ENCODE measurements around the gene GADD45B.
"Not testable (repeated sequence)": the region's sequence is repeated elsewhere in the genome, so short reads cannot be mapped to it uniquely, and the experiment has no call there.

Gene GADD45B

DNA sequence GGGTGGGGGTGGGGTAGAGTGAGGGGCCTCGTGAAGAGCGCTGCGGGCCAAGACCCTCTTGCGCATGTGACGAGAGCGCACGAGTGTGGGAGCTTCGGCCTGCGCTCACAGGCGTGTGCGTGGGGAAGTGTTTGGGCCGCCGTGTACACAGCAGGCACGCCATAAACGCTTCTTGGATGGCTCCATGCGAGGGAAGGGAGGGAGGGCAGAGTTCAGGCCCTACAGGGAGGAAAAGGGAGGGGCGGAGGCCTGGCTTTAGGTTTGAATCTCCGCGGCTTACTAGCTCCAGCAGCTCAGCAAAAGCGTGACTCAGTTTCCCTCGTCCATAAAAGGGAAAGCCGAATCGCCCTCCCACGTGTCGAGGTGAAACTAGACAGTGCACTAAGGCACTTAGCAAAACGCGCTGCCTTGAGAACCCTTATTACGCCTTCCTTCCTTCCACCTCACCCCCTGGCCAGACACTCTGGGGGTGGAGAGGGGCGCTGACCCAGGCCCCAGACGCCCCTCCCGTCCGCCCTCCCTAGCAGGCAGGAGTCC is 12.5 kb downstream of the GADD45B start:
- no peak for DNase-seq (ENCODE audit: low read depth)

DNA sequence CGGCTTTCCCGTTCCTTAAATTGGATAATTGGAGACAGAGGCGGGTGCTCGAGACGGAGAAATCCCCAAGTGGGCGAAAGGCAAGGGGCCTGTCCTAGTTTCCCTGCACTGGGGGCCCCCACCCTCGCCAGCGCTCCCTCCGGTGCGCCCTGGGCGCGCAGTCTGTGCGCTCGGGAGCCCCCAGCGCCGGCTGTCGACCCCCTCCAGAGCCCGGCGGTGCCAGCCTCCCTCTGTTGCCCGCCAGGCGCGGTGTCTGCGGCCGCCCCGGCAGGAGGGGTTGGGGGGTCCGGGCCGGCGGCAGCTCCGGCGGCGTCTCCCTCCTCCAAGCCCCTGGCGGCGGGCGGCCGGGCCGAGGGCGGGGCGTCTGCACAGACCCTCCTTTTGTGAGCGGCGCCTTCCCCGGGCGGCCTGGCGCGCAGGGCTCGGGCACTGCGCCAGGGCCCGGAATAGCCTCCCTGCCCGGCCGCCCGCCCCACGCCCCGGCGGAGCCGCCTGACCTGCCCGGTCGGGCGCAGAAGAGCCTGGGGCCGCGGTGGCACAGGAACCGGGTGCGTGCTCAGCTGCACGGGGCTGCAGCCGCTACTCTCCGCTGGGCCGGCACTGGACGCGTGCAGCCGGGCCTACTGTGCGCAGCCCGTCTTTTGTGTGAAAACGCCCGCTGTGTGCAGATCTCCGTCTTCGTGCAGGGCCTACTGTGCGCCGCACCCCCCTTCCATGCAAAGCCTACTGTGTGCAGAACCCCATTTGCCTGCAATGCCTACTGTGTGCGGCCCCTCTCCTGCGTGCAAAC is 13.2 kb downstream of the GADD45B start:
- DNase-seq (ENCODE audit: low read depth), result peak; percentile 71

DNA sequence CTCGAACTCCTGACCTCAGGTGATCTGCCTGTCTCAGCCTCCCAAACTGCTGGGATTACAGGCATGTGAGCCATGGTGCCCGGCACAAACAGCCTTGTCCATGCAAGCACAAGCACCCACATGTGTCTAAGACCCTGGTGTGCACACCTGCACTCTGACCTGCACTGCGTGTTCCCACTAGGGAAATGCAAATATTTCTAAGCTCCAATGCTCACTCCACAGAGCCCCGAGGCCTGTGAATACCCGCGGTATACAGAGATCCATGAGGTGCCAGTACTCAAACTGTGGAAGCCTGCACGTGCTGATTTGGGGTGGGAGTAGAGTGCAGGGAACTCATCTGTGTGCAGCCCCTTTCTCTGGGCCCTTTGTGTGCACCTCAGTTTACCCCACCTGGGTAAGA is 14.7 kb downstream of the GADD45B start:
- no peak for DNase-seq (ENCODE audit: low read depth)

DNA sequence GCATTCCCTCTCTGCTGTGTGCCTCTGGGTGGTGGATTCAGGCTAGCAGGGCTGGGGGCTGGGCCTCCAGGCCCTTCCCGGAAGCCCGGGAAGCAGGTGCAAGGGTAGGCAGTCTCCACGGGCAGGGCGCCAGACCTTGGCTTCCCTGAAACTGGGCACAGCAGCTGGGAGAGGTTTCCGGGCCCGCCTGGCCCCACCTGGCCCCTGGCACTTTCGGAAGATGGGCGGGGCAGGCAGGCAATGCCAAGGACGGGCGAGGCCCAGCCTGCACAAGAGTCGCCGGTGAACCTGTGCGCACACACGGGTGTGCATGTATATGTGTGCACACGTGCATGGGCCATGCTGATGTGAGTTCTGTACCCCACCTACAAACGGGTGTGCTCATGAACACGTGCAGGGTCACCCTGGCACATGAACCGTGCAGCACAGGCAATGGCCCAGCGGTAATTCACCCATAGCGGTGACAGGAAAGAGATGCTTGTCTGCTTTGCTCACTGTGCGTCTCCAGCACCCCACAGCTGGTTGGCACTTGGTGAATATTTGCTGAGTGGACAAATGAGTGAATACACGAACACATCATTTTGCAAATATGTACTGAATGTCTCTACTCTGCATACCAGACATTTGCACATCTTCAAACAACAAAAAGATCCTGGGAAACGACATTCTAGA is 15.3 kb downstream of the GADD45B start:
- peak; percentile 93 for DNase-seq (ENCODE audit: low read depth)

DNA sequence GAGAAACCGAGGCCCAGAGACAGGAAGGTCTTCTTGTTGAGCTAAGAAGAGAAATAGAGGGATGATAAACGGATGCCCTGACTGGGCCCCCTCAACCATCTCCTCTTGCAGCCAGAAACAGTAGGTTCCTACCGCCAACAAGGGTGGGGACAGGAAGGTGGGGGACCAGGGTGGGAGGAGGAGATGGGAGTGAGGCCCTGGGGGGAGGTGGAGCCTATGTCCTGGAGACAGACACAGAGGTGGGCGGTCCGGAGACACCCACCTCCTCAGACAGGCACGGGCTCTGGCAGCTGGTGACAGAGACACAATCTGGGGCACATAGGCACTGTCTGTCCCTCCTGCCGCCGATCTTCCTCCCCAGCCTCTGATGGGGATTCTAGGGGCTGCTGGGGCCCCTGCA is 16.9 kb downstream of the GADD45B start:
- no peak for DNase-seq (ENCODE audit: low read depth)

DNA sequence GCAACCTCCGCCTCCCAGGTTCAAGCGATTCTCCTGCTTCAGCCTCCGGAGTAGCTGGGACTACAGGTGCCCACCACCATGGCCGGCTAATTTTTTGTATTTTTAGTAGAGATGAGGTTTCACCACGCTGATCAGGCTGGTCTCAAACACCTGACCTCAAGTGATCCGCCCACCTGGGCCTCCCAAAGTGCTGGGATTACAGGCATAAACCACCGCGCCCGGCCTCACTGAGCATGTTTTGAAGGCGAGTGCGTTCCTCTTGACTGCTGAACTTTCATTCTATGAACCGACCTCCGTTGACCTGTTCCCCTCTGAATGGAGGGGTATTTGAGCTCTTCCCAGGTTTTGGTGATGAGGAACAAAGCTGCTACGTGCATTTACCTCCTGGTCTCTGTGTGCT is 17.5 kb downstream of the GADD45B start:
- not testable (repeated sequence) for DNase-seq (ENCODE audit: low read depth)

DNA sequence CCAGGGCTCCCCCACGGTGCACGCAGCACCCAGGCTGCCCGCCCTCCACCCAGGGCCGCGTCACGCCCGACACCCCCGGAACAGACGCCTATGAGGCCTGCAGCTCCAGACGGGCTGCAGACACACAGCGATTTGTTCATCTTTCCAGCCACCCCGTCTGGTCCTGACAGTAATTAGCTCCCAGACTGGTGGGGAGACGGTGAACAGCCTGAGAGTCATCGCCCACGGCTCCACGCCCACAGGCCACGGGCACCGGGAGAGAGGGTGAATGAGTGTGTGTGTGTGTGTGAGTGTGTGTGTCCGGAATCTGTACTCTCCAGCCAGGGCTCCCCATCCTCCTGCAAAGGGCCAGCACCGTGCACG is 18.1 kb downstream of the GADD45B start:
- peak; percentile 78 for DNase-seq (ENCODE audit: low read depth)

DNA sequence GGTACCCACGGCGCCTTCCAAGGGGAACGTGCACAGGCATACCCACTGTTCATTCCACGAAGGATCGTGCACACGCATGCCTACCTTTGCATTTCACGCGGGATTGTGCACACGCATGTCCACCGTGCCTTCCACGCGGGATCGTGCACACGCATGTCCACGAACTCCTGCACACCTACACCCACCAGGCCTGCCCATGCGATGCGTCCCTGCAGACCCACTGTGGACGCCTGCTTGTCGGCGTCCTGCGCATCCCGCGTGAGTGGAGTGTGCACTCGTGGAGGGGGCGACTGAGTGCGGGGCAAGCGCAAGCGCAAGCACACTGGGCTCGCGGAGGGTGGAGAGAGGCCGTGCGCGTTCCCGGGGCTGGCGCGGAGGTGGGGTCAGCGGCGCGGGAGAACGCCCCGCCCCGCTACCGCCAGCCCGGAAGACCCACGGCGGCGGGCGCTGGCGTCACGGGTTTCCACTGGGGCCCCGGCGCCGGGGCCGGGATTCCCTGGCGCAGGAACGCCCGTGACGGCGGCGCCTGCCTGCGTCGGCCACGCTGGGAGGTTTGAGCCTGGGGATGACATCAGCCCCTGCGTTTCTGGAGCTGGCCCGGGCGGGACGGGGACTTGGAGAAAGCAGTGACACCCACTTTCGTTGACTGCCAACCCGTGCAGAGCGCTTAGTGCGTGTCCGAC is 18.7 kb downstream of the GADD45B start:
- DNase-seq (ENCODE audit: low read depth), result peak; percentile 86

DNA sequence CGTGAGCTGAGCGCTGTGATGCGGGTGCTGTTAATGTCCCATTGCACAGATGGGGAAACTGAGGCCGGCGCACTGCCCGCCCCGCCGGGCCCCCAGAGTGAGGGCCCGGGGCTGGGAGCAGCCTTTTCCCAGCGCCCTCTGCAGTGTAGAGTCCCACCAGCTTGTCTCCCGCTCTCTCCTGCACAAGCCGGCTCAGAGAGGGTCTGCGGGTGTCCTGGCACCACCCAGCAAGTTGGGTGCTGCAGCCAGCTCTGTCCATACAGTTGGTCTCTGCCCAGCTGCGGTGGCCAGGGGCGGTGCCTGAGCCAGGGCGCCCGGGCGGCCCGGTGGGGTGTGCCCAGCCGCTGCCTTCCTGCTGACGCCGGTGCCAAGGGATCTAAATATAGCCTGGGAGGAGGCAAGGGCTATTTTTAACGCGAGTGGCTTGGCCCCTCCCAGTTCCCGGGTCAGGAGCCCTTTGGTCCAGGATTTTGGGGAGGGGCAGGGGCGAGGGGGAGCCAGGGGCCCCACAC is 19.3 kb downstream of the GADD45B start:
- peak; percentile 87 for DNase-seq (ENCODE audit: low read depth)

DNA sequence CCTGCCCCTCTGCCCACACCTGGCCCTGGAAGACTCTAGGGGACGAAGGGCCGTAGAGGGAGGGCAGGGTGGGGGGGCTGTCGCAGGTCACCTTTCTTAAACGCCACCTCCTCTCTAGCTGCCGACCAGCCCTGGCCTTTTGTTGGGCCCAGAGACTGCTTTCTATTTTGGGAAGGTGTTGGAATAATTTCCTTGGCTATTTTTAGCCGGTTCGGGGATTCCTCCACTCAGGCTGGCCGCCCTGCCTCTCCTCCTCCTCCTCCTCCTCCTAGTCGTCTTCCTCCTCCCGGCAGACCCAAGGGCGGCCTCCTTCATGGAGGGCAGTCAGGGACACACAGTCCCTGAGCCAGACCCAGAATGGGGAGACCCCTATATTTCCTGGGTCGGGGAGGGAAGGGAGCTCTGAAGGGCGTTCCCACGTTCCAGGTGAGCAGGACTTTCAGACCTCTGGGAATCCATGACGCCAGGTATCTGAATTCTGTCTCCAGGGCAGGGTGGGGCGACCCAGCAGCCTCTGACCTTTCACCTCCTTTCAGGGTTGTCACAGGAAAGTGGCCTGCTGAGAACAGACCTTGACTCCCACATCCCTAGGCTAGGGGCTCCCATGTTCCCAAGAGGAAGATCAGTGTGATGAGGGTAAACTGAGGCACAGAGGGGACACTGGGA is 19.9 kb downstream of the GADD45B start:
- DNase-seq (ENCODE audit: low read depth), result peak; percentile 86

DNA sequence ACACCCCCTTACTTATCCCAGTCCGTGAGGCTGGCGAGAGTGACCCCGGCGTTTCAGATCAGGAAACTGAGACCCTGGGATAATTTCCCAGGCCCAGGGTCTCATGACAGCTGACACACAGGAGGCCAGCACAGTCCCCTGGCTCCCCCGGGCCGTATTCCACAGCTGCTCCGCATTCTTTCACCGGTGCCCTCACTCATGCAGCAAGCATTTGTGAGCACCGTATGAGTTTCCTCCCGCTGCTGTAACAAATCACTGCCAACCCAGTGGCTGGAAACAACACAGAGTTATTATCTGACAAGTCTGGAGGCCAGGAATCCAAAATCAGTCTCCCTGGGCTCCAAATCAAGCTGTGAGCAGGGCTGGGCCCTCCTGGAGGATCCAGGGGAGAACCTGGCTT is 21.3 kb downstream of the GADD45B start:
- peak; percentile 18 for DNase-seq (ENCODE audit: low read depth)

DNA sequence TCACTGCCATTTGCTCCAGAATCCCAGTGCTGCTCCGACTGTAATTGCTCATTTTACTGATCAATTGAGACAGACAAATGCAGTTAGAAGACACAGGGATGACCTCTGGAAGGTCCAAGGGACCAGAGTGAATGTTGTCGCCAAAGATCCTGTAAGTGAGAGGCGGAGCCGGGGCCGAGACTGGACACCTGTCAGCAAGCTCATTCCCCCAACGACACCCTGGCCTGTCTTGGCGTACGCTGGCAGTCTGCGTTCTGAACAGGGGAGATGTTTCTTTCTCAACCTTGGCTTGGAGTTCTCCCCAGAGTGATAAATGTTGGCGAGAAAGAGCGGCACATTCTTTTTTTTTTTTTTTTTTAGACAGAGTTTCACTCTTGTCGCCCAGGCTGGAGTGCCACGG is 24.2 kb downstream of the GADD45B start:
- no peak for DNase-seq (ENCODE audit: low read depth)

DNA sequence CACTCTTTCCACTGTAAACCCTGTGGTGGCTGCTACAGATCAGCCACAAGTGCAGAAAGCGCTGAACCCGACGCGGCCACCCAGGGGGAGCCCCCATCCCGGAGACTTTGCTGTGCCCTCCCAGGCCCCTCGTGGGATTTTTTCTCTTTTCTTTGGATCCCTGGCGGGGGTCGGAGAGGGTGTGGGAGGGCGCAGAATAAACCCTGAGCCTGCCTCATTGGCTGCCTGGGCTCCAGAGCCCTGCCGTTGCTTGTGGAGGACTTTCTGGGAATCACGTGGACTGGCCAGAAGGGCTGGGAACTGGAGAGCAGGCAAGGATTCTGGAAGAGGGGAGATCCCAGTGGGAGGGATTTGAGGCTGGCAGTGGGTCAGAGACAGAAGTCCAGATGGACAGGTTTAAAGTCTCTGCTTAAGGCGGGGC is 24.9 kb downstream of the GADD45B start:
- DNase-seq (ENCODE audit: low read depth), result no peak

DNA sequence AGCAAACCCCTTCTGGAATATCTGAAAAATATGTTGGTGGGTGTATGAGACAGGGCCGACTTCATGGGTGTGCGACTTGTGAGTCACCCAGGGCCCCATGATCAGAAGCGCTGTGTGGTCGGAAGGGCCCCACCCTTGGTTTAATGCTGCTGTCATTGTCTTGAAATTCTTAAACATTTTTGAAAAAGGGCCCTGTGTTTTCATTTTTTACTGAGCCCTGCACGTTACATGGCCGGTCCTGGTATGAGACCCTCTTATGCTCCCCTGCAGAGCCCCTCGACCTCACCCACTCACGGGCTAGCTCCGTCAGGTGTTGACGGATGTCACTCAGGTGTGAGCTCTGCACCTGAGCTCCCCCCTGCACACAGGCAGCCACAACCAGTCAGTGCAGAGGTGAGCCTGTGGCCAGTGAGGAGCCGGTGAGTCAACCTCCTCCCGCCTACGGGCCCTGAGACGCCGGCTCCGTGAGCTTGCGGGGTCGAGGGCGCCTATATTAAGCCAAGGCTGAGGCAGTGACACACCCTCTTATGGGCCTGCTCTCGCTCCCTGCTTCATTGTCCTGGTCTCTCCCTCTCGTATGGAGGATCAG is 27.7 kb downstream of the GADD45B start:
- peak; percentile 78 for DNase-seq (ENCODE audit: low read depth)

DNA sequence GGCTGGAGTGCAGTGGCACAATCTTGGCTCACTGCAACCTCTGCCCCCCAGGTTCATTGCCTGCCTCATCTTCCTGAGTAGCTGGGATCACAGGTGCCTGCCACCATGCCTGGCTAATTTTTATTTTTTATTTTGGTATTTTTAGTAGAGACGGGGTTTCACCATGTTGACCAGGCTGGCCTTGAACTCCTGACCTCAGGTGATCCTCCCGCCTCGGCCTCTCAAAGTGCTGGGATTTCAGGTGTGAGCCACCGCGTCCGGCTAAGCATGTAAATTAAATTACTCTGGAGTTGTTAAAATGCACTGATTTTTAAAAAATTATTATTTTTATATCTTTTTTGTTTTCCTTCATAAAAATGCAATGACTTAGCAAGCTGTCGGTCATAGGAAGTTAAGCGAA is 30.7 kb downstream of the GADD45B start:
- DNase-seq (ENCODE audit: low read depth), result not testable (repeated sequence)

DNA sequence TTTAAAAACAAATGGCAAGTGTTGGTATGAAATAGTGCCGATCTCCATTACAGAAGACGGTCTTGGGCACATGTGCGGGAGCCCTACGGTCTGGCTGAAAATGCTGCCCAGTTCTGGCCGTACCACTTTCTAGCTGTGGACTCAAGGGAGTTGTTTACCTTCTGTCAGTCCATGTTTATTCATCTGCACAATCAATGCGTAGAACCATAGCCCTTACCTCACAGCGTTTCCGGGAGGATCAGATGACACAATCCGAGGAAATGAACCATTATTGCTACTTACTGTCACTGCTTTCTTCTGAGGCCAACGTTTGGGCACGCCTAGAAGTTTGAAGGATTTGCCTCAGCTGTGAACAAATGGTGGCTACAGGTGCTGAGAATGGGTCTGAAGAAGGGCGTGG is 31.2 kb downstream of the GADD45B start:
- peak; percentile 53 for DNase-seq (ENCODE audit: low read depth)

DNA sequence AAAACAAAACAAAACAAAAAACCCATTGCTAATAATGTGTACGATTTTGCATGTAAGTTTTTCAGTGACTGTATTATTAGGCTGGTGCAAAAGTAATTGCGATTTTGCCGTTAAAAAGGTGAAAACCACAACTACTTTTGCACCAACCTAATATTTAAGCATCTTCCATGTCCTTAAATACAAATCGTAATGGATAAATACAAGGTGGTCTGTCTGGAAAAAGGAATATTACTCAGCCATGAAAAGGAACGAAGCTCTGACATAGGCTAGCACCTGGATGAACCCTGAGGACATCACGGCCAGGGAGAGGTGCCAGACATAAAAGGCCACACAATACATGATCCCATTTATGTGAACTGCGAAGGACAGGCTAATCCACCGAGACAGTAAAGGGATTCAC is 33.2 kb downstream of the GADD45B start:
- no peak for DNase-seq (ENCODE audit: low read depth)

DNA sequence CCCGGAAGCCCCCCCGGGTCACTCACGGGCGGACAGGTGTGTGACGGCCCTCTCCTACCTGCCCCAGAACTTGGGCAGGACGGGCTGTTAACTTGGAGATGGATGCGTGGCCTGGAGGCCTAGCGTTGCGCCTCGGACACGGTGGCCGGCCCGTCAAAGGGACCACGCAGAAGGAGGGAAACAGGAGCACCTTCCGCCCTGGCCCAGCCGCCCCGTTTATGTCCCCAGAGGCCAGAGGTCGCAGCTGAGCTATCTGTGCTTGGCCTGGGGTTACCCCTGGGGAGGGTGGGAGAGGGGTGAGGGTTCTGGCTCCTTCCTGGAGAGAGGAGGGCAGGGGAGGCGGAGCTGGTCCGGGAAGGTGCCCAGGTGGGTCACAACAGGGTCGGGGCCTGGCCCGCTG is 35.6 kb downstream of the GADD45B start:
- no peak for DNase-seq (ENCODE audit: low read depth)

DNA sequence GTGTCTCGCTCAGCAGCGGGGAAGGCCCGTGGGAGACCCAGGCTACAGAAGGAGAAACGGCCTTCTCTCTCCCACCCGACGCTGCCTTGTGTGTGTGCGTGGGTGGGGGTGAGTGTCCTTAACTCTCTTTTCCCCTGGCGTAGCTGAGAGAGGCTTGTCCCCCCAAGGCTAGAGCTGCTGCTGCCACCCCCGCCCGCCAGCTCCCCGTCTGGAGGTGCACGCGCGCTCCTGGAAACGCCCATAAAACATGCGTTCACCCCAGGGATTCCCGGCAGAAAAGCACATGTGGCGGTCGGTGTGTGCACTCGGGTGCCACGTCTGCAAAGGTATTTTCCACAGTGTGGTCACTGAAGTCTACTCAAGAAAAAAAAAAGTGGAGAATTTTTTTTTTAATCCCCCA is 36.1 kb downstream of the GADD45B start:
- no peak for DNase-seq (ENCODE audit: low read depth)

DNA sequence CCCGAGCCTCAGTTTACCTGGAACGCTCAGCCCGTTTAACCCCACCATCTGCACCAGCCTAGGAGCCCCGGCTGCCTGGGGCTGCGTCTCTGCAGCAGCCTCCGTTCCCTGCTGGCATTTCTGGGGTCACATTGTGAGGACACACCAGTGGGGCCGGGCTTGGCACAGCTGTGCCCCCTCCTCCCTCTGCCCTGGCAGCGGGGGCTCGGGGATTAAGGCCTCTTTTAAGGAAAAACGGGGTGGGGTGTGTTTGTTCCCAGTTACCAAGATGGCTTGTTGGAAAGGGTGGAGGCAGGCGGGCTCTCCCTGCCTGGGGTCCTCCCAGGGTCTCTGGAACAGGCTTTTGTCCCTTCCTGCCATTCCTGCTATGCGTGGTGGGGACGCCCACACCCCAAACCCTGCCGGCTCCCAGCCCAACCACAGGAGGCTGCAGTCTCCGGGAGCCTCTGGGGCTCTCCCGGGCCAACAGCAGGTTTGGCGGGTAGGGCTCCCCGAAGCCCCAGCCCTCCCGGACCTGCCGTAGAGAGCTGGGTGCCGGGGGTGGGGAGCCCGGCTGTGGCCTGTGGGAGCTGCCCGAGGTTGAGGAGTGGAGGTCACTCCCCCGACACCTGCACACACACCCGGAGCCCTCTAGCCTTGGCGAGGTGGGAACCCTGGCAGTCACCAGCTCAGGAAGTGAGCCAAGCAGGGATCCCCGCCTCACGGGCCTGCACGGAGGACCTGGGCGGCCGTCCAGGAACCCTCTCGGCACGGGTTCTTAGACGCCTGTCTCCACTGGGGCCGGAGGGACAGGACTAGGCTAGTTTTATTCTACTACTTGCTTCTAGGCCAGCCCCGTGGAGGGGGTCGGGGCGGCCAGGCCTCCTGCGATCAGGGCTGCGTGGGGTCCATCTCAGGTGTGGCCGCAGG is 36.9 kb downstream of the GADD45B start:
- DNase-seq (ENCODE audit: low read depth), result no peak

Data from EH (cell line).